Kidney capillary endothelial cell (primary cell): Measurements from ENCODE around the gene SPCS3.
A peak's percentile ranks its signal among the peaks of the same experiment; 100 is the strongest.
"Not testable (repeated sequence)": the region's sequence is repeated elsewhere in the genome, so short reads cannot be mapped to it uniquely, and the experiment has no call there.

Source experiments
- DNase-seq: peaks from one replicate; pipeline ENCODE4 v3.0.0-alpha.2; 2018; ENCODE audit warnings: low spot score

Gene SPCS3

GRCh38 chr4:176346836-176347235, 27.1 kb downstream of the SPCS3 start:
- not testable (repeated sequence) for DNase-seq

GRCh38 chr4:176350671-176351070, 30.9 kb downstream of the SPCS3 start:
- no peak for DNase-seq

- no peak for DNase-seq
Observed at GRCh38 chr4:176354884-176355283, 35.1 kb downstream of the SPCS3 start.

- no peak for DNase-seq
Observed at GRCh38 chr4:176357359-176358082, 37.8 kb downstream of the SPCS3 start.

DNA sequence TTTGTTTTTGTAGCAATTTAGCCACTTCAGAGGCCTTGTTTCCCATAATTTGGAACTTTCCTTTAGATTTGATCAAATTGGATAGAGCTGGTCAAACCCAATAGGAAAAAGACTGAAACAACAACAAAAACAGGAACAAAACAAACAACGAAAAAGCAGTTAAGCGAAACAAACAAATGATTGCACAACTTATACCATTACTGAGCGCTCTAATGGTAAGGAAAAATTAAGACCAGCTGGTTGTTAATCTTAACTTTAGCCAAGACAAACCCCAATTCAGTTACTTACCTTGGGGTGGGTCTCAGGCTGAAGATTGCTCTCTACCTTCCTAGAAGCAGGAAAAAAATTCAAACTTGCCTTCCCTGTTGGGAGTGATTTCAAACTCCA, 38.3 kb downstream of the SPCS3 start:
- no peak for DNase-seq

DNA sequence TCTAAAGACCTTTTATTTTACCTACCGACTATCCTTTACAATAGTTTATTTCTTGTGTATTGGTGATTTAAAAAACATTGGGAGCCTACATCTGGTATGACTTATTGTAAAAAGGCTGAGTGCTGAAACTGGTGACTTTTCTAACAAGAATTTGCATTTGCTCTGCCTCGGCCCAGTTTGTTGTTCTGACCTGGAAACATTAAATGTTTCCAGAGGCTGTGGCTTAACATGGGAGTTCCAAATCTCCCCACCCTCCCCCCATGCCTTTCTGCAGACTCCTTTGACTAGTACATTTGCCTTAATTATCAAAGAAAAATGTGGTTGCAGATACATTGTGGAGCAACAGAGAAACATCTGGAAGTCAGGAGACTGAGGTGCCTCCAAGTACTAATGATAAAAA, 39.8 kb downstream of the SPCS3 start:
- no peak for DNase-seq

DNA sequence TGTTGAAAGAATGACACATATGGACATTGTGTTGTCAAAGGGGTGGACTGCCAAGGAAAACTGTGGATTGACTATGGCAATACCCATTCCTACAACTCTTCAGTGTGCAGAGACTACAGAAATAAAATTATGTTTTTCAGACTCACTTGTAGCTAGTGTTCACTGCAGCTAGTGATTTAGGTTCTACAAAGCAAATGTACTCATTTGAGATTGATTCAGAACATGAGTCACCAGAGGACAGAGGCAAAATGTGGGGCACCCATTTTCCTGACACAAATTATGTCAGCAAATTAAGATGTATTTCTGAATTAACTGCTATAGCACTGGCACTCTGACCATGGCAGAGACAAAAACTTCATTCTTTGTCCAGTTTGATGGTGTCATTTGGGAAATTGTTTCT, 40.7 kb downstream of the SPCS3 start:
- DNase-seq, result no peak

DNA sequence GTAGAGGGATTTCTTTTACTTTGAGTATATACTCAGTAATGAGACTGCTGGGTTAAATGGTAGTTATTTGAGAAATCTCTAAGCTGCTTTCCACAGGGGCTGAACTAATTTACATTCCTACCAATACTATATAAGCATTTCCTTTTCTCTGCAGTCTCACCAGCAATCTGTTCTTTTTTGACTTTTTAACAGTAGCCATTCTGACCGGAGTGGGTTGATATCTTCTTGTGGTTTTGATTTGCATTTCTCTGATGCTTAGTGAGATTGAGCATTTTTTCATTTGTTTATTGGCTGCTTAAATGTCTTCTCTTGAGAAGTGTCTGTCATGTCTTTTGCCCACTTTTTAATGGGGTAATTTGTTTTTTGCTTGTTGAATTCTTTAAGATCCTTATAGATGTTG, 43.3 kb downstream of the SPCS3 start:
- DNase-seq, result no peak

- no peak for DNase-seq
Observed at GRCh38 chr4:176367771-176368465, 48.2 kb downstream of the SPCS3 start.

DNA sequence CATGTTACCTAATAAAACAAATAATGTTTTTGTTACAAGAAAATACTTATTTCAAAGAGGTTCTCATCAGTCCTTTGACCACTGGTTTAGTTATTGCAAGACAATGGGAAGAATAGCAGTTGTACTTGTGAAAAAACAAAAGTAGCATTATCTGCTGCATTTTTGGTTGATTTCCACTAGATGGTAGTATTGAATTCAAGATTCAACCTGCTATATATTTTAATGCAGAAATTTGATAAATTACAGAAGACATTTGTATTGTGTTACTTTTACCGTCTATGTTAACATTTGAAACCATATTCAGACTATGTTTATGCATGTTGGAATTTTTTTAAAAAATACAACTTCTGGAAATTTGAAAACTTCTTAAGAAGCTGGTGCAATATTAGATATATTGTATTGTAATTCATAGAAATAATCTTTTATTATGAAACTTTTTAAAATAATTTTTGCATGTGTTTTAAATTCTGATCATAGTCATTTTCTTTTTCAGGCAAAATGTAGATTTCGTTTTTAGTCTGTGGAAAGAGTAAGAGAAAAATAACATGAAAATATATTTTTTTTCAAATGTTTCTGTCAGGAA, 56.4 kb downstream of the SPCS3 start:
- DNase-seq, result peak; percentile 50

DNA sequence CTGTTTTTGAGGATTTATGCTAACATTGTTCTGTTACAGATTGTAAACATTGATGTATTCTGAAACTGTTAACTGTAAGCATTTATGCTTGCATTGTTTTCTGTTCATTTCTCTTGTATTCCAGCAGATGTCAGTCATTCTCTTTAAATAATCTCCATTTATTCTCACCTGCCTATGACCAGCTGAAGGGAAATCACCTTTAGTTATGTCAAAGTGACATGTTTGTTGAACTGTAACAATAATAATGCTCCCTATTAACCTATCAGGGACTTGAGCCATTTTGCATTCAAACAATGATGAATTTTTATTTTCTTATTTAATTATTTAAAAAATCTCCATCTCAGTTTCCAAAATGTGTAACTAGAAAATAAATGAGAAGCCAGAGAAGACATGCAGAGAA, 58.0 kb downstream of the SPCS3 start:
- peak; percentile 52 for DNase-seq

DNA sequence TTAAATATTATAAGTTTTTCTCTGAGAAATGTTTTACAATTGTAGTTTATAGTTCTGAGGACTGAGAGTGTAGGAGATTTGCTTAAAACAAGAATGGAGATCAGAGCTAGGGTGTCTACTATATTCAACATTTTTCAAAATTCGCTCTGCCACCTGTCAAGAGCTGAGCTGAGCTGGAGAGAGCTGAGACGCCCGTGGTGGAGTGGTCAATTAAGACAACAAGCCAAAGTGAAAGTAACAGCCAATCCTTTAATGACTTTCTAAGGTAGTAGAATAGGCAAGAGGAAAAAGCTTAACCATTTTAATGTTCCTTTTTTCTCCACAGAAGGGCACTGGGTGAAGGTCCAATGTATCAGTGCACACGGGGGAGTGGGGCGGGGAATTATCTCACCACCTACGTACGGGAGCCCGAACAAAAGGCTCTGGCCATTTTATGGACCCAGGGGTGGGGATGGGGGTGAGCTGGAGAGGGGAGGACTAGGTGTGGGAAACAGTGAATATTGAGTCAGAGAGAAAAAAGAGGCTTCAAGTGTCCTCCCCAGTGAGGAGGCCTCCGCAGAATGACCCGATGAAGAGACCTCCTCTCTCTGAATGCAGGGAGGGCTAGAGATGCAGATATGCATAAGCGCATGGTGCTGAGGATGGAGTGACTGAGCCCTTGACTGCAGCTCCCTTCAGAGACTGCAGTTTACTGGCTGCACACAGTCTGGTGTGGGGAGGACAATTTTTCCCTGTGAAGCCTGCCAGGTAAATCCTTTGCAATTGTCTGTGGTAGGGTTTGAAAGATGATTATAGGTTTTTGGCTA, 60.8 kb downstream of the SPCS3 start:
- no peak for DNase-seq
